HG03064 (cell line): Measurements from ENCODE around the gene PLEKHG4B.

Experiments
- ATAC-seq: cut with Tn5 transposase; IDR thresholded peaks from one replicate; pipeline ENCODE4 v1.9.1; 2021; ENCODE audit warnings: low read depth; ENCODE audit not compliant: unreplicated experiment

PLEKHG4B gene

DNA sequence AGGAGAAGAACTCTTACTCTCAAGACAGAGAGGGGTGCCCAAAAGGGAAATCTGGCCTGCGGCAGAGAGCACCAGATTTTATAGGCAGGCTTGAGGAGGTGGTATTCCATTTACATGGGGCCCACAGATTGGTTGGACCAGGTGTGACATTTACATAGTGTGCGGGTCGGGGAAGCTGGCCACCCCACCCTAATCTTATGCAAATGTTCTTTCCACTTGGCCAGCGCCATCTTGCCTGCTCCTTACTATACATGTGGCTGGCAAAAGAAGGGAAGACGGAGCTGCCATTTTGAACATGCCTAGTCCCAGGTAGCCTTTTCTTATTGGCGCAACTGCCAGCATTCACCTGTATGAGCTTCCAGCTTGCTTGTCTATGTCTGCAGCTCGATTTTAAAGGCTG lies 34.8 kb downstream of the PLEKHG4B start:
- ATAC-seq, result no peak

DNA sequence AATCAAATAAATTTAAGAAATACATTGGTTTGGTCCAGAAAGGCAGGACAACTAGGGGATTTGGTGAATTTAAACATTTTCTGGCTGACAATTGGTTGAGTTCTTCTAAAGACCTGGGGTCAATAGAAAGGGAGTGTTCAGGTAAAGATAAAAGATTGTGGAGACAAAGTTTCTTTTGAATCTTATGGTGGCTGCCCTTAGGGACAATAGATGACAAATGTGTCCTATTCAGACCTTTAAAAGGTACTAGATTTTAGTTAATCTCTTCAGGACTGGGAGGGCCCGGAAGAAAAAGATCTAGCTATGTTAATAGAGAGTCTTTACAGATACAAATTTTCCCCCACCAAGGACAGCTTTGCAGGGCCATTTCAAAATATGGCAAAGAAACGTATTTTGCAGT lies 35.9 kb downstream of the PLEKHG4B start:
- ATAC-seq, result no peak

DNA sequence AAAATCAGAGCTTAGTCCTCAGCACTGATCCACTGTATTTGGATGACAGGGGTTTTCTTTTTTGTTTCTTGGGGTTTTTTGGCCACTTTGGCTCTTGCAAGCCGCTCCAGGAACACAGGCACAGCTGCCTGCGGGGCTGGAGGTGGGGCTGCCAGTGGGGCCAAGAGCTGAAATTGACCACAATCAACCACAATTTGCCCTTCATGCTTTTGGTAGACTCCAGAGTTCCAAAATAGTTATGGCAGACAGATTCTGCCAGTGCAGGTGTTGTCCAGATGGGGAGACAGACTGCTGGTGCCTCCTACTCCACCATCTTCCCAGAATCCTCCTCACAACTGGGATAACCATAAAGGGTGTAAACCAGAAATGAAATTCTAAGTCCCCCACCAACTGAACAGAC lies 36.5 kb downstream of the PLEKHG4B start:
- ATAC-seq, result no peak

DNA sequence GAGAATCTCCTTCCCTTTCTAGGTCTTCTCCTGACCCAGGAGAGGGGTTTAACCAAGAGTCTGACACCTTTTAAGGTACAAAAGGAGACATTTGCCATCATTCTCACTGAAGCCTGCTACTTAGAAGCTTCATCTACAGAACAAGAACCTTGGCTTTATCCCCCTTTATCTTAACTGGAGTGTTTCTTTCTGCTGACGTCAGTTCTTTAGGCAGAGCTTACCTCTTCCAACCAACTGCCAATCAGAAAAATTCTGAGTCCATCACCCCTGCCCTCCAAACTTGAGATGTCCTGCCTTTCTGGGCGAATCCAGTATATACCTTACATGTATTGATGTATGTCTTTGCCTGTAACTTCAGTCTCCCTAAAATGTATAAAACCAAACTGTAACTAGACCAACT lies 37.2 kb downstream of the PLEKHG4B start:
- ATAC-seq, result no peak

DNA sequence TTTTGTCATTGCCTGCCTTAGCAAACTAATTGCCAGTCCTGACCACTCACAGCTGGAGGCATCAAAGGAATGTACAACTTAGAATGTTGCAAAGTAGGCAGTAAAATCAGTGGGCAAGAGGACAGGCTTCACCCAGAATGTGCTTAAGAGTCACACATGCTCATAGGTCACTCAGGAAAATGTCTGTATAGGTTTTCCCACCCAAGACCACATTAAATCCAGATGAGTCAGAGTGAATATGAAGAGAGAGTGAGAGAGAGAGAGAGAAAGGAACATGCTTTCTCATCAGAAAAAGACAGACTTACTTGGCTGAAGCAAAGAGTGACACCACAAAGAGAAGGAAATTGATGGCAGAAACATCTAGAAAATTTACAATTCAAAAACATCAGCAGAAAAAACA lies 37.9 kb downstream of the PLEKHG4B start:
- ATAC-seq, result no peak

DNA sequence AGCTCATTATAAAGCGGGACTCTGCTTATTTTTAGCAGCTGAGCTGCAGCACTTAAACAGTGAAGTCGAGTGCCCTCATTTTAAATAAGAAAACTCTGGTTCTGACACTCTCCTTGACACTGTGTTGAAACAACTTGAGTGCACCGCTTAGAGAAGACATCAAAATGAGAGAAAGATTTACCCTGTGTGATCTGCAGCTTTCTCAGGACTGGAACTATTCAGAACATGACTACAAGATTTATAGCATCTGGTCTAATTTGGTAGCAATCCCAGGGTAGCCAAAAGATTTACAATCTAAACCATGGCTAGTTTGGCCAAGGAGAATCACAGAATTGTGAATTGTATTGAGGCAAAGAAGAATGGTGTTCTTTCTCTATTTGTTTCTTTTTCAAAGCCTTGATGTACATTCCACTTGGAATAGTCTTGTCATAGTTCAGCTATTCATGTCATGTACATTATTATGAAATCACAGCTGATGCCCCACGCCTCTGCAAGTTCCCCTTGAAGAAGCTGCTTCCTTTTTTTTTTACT lies 38.7 kb downstream of the PLEKHG4B start:
- ATAC-seq, result no peak

DNA sequence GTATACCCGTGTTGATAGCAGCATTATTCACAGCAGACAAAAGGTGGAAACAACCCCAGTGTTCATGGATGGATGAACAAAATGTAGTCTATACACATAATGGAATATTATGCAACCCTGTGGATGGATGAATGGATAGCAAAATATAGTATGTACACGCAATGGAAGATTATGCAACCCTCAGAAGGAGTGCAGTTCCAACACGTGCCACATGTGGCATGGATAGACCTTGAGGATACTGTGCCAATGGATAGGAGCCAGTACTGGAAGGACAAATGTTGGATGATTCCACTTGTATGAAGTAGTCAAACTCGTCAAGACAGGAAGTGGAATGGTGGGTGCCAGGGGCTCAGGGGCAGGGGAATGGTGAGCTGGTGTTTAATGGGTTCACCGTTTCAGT lies 44.9 kb downstream of the PLEKHG4B start:
- no peak for ATAC-seq

DNA sequence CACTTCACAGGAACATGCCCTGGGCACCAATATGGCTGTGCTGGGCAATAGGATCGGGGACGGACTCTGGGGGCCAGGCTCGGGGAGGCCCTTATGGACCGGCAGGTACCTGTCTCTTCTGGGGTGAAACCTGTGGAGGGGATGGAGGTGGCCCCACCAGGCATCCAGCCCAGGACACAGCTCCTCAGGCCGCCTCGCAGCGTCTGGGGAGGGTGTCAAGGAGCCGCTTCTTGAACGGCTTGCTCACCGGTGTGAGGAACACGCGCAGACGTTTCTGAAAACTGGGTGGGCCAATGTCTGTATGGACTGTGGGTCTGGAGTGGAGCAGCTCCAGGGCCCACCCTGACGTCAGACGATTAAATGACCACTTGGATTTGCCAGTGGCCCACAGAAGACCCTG lies 45.8 kb downstream of the PLEKHG4B start:
- no peak for ATAC-seq

DNA sequence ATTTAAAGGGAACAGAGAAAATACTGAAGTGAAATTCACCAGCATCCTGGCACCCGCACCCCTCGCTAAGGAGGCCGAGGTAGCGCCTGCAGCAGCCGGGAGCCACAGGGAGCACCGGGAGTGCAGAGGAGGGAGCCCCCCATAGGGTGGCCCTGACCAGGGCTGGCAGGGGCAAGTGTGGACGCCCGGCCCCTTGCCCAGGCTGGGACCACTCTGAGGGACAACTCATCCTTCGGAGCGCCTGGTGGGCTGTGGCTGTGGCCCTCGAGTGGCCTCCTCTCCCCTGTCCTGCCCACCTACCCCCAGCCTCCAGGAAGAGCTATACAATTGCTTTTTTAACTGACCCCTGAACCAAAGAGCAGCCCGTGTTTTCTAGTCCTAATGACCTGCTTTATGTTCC lies 47.0 kb downstream of the PLEKHG4B start:
- no peak for ATAC-seq

DNA sequence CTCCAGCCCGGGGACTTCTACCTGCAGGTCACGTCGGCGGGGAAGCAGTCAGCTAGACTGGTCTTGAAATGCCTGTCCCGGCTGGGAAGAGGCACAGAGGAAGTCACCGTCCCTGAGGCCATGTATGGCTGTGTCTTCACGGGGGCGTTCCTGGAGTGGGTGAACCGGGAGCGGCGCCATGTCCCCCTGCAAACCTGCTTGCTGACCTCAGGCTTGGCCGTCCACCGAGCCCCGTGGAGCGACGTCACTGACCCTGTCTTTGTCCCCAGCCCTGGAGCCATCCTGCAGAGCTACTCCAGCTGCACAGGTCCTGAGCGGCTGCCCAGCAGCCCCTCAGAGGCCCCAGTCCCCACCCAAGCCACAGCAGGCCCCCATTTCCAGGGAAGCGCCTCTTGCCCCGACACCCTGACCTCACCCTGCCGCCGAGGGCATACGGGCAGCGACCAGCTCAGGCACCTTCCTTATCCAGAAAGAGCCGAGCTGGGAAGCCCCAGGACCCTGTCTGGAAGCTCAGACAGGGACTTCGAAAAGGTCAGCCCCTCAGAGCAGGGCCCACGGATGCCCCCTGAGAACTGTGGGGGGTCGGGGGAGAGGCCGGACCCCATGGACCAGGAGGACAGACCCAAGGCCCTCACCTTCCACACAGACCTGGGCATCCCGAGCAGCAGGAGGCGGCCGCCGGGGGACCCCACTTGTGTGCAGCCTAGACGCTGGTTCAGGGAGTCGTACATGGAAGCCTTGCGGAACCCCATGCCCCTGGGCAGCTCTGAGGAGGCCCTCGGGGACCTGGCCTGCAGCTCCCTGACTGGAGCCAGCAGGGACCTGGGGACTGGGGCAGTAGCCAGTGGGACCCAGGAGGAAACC lies 47.8 kb downstream of the PLEKHG4B start:
- ATAC-seq, result no peak

DNA sequence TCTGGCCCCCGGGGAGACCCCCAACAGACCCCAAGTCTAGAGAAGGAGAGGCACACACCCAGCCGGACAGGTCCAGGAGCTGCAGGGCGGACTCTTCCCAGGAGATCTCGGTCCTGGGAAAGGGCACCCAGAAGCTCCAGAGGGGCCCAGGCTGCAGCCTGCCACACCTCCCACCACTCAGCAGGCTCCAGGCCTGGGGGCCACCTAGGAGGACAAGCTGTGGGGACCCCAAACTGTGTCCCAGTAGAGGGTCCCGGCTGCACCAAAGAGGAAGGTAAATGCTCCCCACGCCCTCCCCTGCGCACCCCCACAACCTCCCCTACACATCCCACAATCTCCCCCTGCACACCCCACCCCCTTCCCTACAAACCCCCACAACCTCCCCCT lies 48.5 kb downstream of the PLEKHG4B start:
- ATAC-seq, result no peak

DNA sequence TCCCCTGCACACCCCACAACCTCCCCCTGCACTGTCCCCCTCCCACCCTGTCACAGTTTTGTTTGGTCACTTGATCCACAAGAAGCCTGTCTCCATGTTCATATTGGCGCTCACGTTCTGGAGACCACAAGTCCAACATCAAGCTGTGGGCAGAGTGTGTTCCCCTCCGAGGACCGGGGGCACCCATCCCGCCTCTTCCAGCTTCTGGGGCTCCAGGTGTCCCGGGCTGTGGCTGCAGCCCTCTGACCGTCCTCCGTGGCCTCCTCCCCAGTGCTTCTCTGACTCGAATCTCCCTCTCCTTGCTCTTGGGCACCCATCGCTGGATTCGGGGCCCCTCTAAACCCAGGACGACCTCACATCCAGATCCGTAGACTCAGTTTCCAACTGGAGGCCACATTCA lies 49.2 kb downstream of the PLEKHG4B start:
- no peak for ATAC-seq

DNA sequence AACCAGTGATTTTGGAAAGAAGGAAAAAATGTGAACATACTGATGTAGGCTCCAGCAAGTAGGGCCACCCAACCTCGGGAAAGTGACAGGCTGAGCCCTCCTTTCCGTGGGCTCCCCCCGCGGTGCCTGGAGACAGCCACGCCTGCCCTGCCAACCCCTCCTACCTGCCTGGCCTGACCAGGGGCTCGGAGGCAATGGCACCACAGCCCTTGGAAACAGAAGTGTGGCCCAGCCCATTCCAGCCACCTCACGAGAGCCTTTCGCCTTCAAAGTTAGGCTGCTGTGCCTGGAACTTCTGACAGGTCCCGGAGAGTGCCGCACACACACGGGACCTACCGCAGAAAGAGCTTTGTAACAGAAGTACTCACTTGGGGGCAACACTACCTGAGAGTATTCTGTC lies 49.8 kb downstream of the PLEKHG4B start:
- ATAC-seq, result no peak

DNA sequence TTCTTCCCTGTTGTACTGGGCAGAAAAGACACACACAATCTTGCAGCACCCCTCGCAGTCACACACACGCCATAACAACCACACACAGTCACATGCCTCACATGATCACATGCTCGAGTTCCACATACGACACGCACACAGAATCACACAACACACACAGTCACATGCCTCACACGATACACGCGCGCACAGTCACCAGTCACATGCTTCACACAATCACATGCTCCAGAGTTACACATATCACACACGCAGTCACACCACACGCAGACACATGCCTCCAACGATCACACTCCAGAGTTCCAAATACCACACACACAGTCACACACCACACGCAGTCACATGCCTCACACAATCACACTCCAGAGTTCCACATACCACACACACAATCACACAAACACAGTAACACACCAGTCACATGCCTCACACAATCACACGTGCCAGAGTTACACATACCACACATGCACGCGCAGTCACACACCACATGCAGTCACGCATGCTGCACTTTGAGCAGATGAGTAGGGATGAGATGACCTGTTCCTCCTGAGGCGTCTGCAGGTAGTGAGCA lies 50.4 kb downstream of the PLEKHG4B start:
- no peak for ATAC-seq

DNA sequence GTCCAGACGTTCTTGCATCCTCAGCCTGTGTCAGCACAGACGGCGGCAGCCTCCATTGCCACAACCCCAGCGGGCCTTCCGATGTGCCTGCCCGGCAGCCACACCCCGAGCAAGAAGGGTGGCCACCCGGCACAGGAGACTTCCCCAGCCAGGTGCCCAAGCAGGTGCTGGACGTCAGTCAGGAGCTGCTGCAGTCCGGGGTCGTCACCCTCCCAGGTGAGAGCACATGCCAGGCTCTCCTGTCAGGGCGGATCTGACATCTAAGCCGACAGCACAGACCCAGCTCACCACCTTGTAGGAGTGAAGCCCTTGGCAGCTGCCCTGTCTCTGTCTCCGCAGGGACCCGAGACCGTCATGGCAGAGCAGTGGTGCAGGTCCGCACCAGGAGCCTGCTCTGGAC lies 51.1 kb downstream of the PLEKHG4B start:
- no peak for ATAC-seq

DNA sequence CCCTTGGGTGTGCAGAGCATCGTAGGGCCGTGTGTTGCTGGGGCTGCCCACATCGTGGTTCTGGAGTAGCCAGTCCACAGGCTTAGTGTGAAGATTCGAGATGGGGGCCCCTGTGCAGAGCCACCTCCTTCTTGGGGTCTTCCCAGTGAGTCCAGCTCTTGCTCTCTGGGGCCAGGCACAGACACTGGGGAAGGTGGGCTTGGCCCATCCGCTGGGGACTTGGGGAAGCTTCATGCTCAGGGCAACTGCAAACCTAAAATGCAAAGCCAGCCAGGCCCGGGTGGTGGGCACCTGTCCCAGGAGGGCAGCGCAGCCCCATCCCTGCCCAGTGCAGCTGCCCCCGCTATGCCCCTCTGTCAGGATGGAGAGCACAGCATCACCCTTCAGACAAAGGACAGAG lies 53.0 kb downstream of the PLEKHG4B start:
- no peak for ATAC-seq

DNA sequence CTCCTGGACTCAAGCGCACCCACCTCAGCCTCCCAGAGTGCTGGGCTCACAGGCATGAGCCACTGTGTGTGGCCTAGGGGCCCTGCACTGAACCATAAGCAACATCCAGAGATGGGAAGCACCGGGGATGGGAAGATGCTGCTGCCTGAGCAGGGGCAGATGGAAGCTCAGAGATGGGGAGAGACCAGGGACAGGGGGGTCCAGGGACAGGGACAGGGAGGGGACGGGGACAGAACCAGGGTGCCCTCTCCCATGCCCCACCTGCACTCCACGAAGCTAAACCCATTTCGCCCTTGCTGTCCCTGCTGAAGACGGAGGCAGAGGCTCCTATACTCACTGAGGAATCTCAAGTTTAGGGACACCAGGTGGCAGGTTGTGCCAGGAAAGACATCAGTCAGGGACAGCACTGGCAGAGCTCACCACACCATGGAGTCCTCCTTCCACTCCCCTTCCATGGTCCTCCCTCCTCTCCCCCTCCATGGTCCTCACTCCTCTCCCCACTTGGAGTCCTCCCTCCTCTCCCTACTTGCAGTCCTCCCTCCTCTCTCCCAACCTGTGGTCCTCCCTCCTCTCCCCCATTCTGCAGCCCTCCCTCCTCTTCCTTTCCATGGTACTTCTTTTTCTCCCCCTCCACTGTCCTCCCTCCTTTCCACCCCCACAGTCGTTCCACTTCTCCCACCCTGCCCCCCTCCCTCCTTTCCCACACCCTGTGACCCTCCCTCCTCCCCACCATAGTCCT lies 53.8 kb downstream of the PLEKHG4B start:
- ATAC-seq, result no peak

DNA sequence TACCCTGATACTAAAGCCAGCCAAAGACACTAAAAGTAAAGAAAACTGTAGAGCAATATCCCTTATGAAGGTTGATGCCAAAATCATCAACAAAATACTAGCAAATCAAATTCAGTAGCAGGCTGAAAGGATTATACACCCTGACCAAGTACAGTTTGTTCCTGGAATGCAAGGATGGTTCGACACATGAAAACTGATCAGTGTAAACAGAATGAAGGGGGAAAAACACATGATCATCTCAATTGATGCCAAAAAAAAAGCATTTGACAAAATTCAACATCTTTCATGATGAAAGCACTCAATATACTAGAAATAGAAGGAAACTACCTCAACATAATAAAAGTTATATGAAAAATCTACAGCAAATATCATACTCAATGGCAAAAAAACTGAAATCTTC lies 55.8 kb downstream of the PLEKHG4B start:
- no peak for ATAC-seq

DNA sequence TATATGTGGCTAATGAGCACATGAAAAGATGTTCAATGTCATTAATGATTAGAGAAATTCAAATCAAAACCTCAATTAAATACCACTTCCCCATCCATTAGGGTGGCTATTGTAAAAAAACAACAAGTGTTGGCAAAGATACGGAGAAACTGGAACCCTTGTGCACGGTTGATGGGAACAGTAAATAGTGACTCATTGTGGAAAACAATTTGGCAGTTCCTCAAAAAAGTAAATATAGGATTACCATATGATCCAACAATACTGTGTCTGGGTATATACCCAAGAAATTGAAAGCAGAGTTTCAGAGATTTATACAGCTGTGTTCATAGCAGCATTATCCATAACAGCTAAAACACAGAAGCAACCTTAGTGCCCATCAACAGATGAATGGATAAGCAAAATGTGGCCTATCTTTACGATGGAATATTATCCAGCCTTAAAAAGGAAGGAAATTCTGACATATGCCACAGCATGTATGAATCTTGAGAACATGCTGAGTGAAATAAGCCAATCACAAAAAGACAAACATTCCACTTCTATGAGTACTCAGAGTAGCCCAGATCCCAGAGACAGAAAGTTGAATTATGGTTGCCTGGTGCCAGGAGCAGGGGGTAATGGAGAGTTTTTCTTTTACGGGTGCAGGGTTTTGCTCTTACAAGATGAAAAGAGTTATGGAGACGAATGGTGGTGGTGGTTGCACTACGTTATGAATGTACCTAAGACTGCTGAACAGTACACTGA lies 57.9 kb downstream of the PLEKHG4B start:
- no peak for ATAC-seq

DNA sequence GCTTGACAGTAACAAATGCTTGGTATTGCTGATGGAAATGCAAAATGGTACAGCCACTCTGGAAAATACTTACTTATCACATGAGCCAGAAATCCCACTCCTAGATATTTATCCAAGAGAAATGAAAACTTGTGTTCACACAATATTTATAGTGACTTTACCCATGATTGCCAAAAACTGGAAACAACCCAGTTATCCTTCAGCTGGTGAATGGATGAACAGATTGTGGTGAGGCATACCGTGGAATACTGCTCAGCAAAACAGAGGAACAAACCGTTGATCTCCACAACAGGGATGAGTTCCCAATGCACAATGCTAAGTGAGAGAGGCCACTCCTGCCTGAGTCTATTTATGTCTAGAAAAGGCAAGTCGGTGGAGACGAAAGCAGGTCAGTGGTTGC lies 58.8 kb downstream of the PLEKHG4B start:
- no peak for ATAC-seq

DNA sequence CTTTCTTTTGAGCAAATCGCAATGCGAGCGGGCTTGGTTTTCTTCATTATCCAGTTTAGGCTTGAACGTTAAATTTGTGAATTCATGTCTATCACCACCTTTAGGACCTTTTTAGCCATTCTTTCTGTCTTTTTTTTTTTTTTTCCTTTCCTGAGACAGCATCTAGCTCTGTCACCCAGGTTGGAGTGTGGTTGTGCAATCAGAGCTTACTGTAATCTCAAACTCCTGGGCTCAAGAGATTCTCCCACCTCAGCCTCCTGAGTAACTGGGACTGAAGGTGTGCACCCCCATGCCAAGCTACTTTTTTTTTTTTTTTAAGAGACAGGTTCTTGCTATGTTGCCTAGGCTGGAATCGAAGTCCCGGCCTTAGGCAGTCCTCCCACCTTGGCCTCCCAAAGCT lies 60.1 kb downstream of the PLEKHG4B start:
- no peak for ATAC-seq
